Measurements from ENCODE around the gene SMAD6.

DNA sequence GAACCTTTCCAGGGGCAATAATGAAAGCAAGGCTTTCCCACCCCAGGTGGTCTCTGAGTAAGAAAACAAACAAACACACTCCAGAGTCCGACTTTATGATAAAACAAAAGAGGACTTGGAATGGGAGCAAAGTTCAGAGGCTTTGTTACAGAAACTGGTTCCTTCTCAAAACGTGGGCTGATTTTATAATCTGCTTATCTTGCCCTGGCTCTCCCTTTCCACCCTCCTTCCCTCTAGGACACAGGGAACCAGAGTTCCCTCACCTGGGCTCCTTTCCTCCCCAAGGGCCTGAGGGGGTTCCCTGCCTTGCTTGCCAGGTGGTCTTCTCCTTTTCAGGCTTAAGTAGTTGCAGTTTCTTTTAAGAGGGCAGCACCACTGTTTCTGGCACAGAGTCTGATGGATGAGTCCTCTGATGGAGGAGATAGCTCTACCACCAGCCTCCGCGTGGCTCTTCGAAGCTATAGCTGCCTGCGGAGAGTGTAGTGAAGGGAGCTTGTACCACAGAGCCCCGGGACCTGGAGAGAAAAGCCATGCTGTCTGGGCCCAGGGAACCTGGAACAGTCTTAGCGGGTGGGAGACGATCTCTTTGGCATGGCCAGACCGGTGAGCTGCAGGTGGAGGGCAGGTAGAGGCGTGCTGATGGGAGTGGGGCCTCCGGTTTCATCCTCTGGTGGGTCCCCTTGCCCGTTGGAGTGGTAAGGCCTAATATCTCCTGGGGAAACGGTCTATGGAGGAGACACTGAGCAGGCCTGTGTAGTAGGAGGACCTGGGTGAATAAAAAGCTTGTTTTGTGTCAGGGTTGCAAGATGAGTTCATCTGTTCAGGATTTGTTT is 68.7 kb downstream of the SMAD6 start:
- no peak for TF ChIP-seq CTCF (IDR thresholded peaks at IDR 0.05)
- TF ChIP-seq POLR2A (IDR thresholded peaks at IDR 0.05): no peak
- no peak for TF ChIP-seq EP300 (IDR thresholded peaks at IDR 0.05)
- no peak for TF ChIP-seq POLR2AphosphoS5 (IDR thresholded peaks at IDR 0.05)
